GM12878 (cell line): ENCODE results near the gene NUDT22. TPM values are rescaled to one million over a fixed set of nuclear protein-coding genes. Genes with fewer than 3 reads are reported as not detected.

Experiments used
- ATAC-seq: fragments of 200-7000 bp; cut with Tn5 transposase; 3 replicates; pipeline ENCODE4 v1.9.1; 2020; ENCODE audit warnings: mild to moderate bottlenecking, moderate library complexity
- BruUV-seq: library from RNA; stranded (reverse); fragments of 400-500 nt; replicated peaks from 2 replicates; lab custom pipeline; 2021; lab: Mats Ljungman, UMichigan
- CTCF ChIA-PET: fragments of 300-600 bp; sonication (Branson Sonifier 250); formaldehyde crosslinking; extraction: SDS; loops from one replicate; lab custom pipeline; 2021; ENCODE audit warnings: inconsistent platforms; lab: Yijun Ruan, JAX
- POLR2A ChIA-PET: fragments of 350-600 bp; formaldehyde crosslinking; extraction: SDS; loops from one replicate; lab custom pipeline; 2021; ENCODE audit warnings: inconsistent platforms; lab: Charles Lee
- RAD21 ChIA-PET: fragments of 300-600 bp; sonication (Branson Sonifier 250); formaldehyde crosslinking; loops from one replicate; lab custom pipeline; 2023; ENCODE audit warnings: antibody characterized with exemption; ENCODE audit not compliant: unreplicated experiment; lab: Charles Lee
- SMC1A ChIA-PET: fragments of 300-600 bp; sonication (Branson Sonifier 250); formaldehyde crosslinking; loops from one replicate; lab custom pipeline; 2023; ENCODE audit not compliant: unreplicated experiment, uncharacterized antibody; lab: Charles Lee
- DNase-seq: peaks from one replicate; pipeline ENCODE4 v3.0.0-alpha.2; 2011; ENCODE audit warnings: low read depth, low spot score
- FAIRE-seq: peaks from 3 replicates; lab custom pipeline; 2011; peaks lifted over from hg19 to GRCh38; lab: Jason Lieb, UNC
- H2AFZ ChIP-seq: 2 replicates; pipeline ENCODE4 v1.6.0; 2011; ENCODE audit warnings: low read depth, low read length, control low read depth; ENCODE audit not compliant: control insufficient read depth
- H3K27ac ChIP-seq: 2 replicates; pipeline ENCODE4 v1.5.1; 2011; ENCODE audit warnings: control low read depth; ENCODE audit not compliant: control insufficient read depth, insufficient read depth
- H3K27me3 ChIP-seq, 2 experiments: replicated peaks in 1 of 2; 2 replicates each; pipeline versions ENCODE4 v1.6.0 to v1.6.1; 2011; ENCODE audit warnings: low read length in 1 of 2; ENCODE audit not compliant: control insufficient read depth in 2 of 2, insufficient read depth in 2 of 2
- H3K36me3 ChIP-seq, 2 experiments: 2 replicates each; pipeline ENCODE4 v1.5.1; 2011; ENCODE audit warnings: low read length in 1 of 2; ENCODE audit not compliant: control insufficient read depth in 2 of 2, insufficient read depth in 2 of 2
- H3K4me1 ChIP-seq: 2 replicates; pipeline ENCODE4 v1.6.1; 2011; ENCODE audit warnings: mild to moderate bottlenecking, low read length, moderate library complexity, mixed read lengths; ENCODE audit not compliant: control insufficient read depth, insufficient read depth
- H3K4me2 ChIP-seq: 2 replicates; pipeline ENCODE4 v1.6.0; 2011; ENCODE audit warnings: control low read depth; ENCODE audit not compliant: control insufficient read depth, insufficient read depth
- H3K4me3 ChIP-seq: fragments of 200-600 bp; sonication (generic); 2 replicates; pipeline ENCODE4 v1.5.1; 2016
- H3K79me2 ChIP-seq: 2 replicates; pipeline ENCODE4 v1.6.0; 2011; ENCODE audit warnings: low read length; ENCODE audit not compliant: control insufficient read depth, insufficient read depth
- H3K9ac ChIP-seq: 2 replicates; pipeline ENCODE4 v1.8.0; 2011; ENCODE audit warnings: low read length, control low read depth, mixed read lengths; ENCODE audit not compliant: control insufficient read depth, insufficient read depth
- H3K9me3 ChIP-seq: replicated peaks from 3 replicates; pipeline ENCODE4 v1.5.1; 2011; ENCODE audit warnings: mild to moderate bottlenecking, low read length; ENCODE audit not compliant: control insufficient read depth, insufficient read depth
- H4K20me1 ChIP-seq: 2 replicates; pipeline ENCODE4 v1.6.0; 2011; ENCODE audit not compliant: control insufficient read depth, insufficient read depth
- ESRRA ChIP-seq: IDR thresholded peaks from 2 replicates; pipeline ENCODE4 v1.6.1; 2012; ENCODE audit warnings: mild to moderate bottlenecking, low read length, improper control_type of control experiment
- KLF5 ChIP-seq: fragments of 450-650 bp; IDR thresholded peaks from 2 replicates; pipeline ENCODE4 v1.6.1; 2014; ENCODE audit warnings: mild to moderate bottlenecking; ENCODE audit not compliant: partially characterized antibody
- NFYB ChIP-seq: IDR thresholded peaks from 2 replicates; pipeline ENCODE4 v1.6.1; 2011; ENCODE audit warnings: low read depth, mild to moderate bottlenecking, low read length, improper control_type of control experiment, moderate library complexity; ENCODE audit not compliant: insufficient read depth
- PAX5 ChIP-seq: IDR thresholded peaks from 2 replicates; pipeline ENCODE4 v1.6.1; 2011; ENCODE audit warnings: low read depth, low read length, borderline replicate concordance
- POU2F2 ChIP-seq: IDR thresholded peaks from 3 replicates; pipeline ENCODE4 v1.6.1; 2011; ENCODE audit warnings: low read depth, mild to moderate bottlenecking, low read length, borderline replicate concordance
- PRDM15 ChIP-seq: fragments of 450-650 bp; formaldehyde crosslinking; IDR thresholded peaks from 2 replicates; pipeline ENCODE4 v1.4.0; 2020; ENCODE audit warnings: mild to moderate bottlenecking, moderate library complexity
- REST ChIP-seq: IDR thresholded peaks from 2 replicates; pipeline ENCODE4 v1.6.1; 2012; ENCODE audit warnings: mild to moderate bottlenecking, low read depth, low read length
- YBX1 ChIP-seq: fragments of 450-650 bp; IDR thresholded peaks from 2 replicates; pipeline ENCODE4 v1.6.1; 2016; ENCODE audit warnings: antibody characterized with exemption
- ZNF687 ChIP-seq: fragments of 450-650 bp; IDR thresholded peaks from 2 replicates; pipeline ENCODE4 v1.6.1; 2017; ENCODE audit warnings: mild to moderate bottlenecking, moderate library complexity
- WGBS: methylation state at CpG from one replicate; pipeline ENCODE4 v1.1.6; 2016; ENCODE audit warnings: low lambda C conversion rate; ENCODE audit not compliant: insufficient replicate concordance, insufficient coverage; ENCODE audit errors: missing lambda C conversion rate; 5-methylcytosine and 5-hydroxymethylcytosine counted together
- in situ Hi-C: fragments of 300-500 bp; cut with MboI; formaldehyde crosslinking; loops from 9 replicates; pipeline ENCODE4 v1.14.3; 2018; ENCODE audit warnings: mixed read lengths
- intact Hi-C: fragments of 100-400 bp; cut with micrococcal nuclease; formaldehyde crosslinking; loops from one replicate; pipeline ENCODE4 v1.14.2; 2022; ENCODE audit not compliant: unreplicated experiment
- polyA plus RNA-seq, 11 experiments: library from polyadenylated mRNA; depleted of rRNA in 4 of 11; unstranded in 6 of 11; stranded (reverse) in 5 of 11; fragments of >200 nt; fragmentation: Nextera tagmentation in 4 of 11; fragmentation: Illumina TruSeq in 1 of 11; extraction: Ambion mirVana in 4 of 11; extraction: Trizol in 1 of 11; gene quantifications; 1 replicate in 1 of 11; 2 replicates in 10 of 11; pipeline versions ENCODE4 v1.2.1 to v1.2.3, GENCODE V29; 2011 to 2016; ENCODE audit warnings: inconsistent platforms in 2 of 11, missing spikeins in 2 of 11, low read depth in 1 of 11
- total RNA-seq, 4 experiments: library from RNA; depleted of rRNA in 3 of 4; stranded (reverse); fragments of >200 nt in 3 of 4; fragmentation: Illumina TruSeq in 1 of 4; extraction: Trizol in 1 of 4; gene quantifications; 2 replicates each; pipeline versions ENCODE4 v1.2.1 to v1.2.3, GENCODE V29; 2013 to 2021

NUDT22 gene
- total and polyA plus RNA-seq, 10 of the 15 experiments (the other 5 are each of a cell fraction or from before 2014, with no cell fraction given), result 6.7 to 115 (median 64.7) TPM

- 82% methylated on average over 17 of the region's 17 CpGs for WGBS
- H3K4me3 ChIP-seq, result no peak overlapping the region
- H3K4me2 ChIP-seq, result no peak overlapping the region
- TF ChIP-seq REST, result no peak
- no peak for TF ChIP-seq PRDM15 (CRISPR knock-in tag)
- TF ChIP-seq ZNF687, result no peak
- TF ChIP-seq POU2F2, result no peak
- TF ChIP-seq KLF5, result no peak
- TF ChIP-seq YBX1, result no peak
- no peak for TF ChIP-seq NFYB
- no peak for TF ChIP-seq ESRRA
- TF ChIP-seq PAX5, result no peak
- ChIA-PET SMC1A (interaction anchor here (1.8 kb wide), 1 partner anchor 27 kb away, joined by 7 read pairs; no protein-coding TSS in a partner anchor), RAD21 (interaction anchor here (0.6 kb wide), 1 partner anchor 25 kb away, joined by 3 read pairs; no protein-coding TSS in a partner anchor), CTCF (interaction anchor here (0.9 to 3.5 kb wide), 3 partner anchors 14 to 28 kb away, joined by 3 to 10 read pairs (median 8); no protein-coding TSS in a partner anchor), POLR2A (no interaction called here)
- no peaks in the 10 kb centered on the region; the same call in 1 of the 2 replicates for H4K20me1 ChIP-seq
- no peak overlapping the region for H3K27ac ChIP-seq
- H2AFZ ChIP-seq, result no peak overlapping the region
- intact Hi-C loops (no loop called here), in situ Hi-C loops (no loop called here)
- no peak overlapping the region for H3K9ac ChIP-seq
- H3K4me1 ChIP-seq, result 0 out of 2 replicates have a peak, but pooled peaks cover 2% of the 10 kb centered on the region
- FAIRE-seq (no peak), ATAC-seq (no peak), DNase-seq (no peak)
- BruUV-seq, result no TSS peak
- H3K27me3 ChIP-seq, result no peaks in the 10 kb centered on the region
- H3K79me2 ChIP-seq, result peaks cover 6% of the 10 kb centered on the region
- H3K9me3 ChIP-seq, result no peaks in the 10 kb centered on the region
- peaks cover 0 to 3% of the 10 kb centered on the region in 2 experiments; a peak in 1 of 4 replicates for H3K36me3 ChIP-seq
Observed at GRCh38 chr11:64276653-64277431, 50.8 kb downstream of the NUDT22 start.
